HCT116 (cell line): Measurements from ENCODE around the gene HFE. TPM values are rescaled to one million over a fixed set of nuclear protein-coding genes. Genes with fewer than 3 reads are reported as not detected.

Experiments
- ATAC-seq: fragments of 200-7000 bp; cut with Tn5 transposase; 2 replicates; pipeline ENCODE4 v1.9.1; 2020; ENCODE audit warnings: mild to moderate bottlenecking, moderate library complexity
- BruUV-seq: library from RNA; stranded (reverse); fragments of 400-500 nt; replicated peaks from 2 replicates; lab custom pipeline; 2021; lab: Mats Ljungman, UMichigan
- CTCF ChIA-PET: fragments of 300-600 bp; sonication (Branson Sonifier 250); formaldehyde crosslinking; loops from one replicate; lab custom pipeline; 2021; ENCODE audit warnings: antibody characterized with exemption; lab: Charles Lee
- POLR2A ChIA-PET: fragments of 300-600, 350-600 bp; sonication (Branson Sonifier 250); formaldehyde crosslinking; loops from one replicate; lab custom pipeline; 2021; ENCODE audit warnings: antibody characterized with exemption; lab: Charles Lee
- RAD21 ChIA-PET, 2 experiments: fragments of 300-600 bp; sonication (Branson Sonifier 250); formaldehyde crosslinking; loops; one replicate each; lab custom pipeline; 2023; ENCODE audit warnings: low total read pairs in 2 of 2; ENCODE audit not compliant: uncharacterized antibody in 2 of 2, unreplicated experiment in 2 of 2, low non-redundant PET in 1 of 2; lab: Charles Lee
- DNase-seq: peaks from one replicate; pipeline ENCODE4 v3.0.0-alpha.2; 2010; ENCODE audit warnings: low read depth, low spot score
- H2AFZ ChIP-seq: fragments of 200-600 bp; shearing (Covaris generic), sonication (generic); 2 replicates; pipeline ENCODE4 v1.6.1; 2017; ENCODE audit warnings: low read depth, mixed run types, mixed read lengths, antibody characterized with exemption, low read length; ENCODE audit not compliant: poor library complexity, severe bottlenecking
- H3K27ac ChIP-seq: 2 replicates; pipeline ENCODE4 v1.5.1; 2012; ENCODE audit warnings: low read depth, low read length
- H3K27me3 ChIP-seq: fragments of 200-600 bp; sonication (generic); 2 replicates; pipeline ENCODE4 v1.6.1; 2016; ENCODE audit warnings: mixed run types, low read length, mixed read lengths; ENCODE audit not compliant: insufficient read depth
- H3K36me3 ChIP-seq, 2 experiments: fragments of 200-500 bp in 1 of 2; fragments of 200-600 bp in 1 of 2; sonication (Bioruptor generic) in 1 of 2; sonication (generic) in 1 of 2; 2 replicates each; pipeline versions ENCODE4 v1.5.1 to v1.6.1; 2014 to 2016; ENCODE audit warnings: low read length in 2 of 2, inconsistent platforms in 1 of 2, mixed read lengths in 1 of 2, mixed run types in 1 of 2; ENCODE audit not compliant: insufficient read depth in 2 of 2, control insufficient read depth in 1 of 2
- H3K4me1 ChIP-seq, 2 experiments: fragments of 200-600 bp in 1 of 2; sonication (generic) in 1 of 2; 2 replicates each; pipeline versions ENCODE4 v1.5.1 to v1.6.1; 2012 to 2017; ENCODE audit warnings: low read length in 2 of 2, inconsistent platforms in 1 of 2, mild to moderate bottlenecking in 1 of 2, mixed read lengths in 1 of 2, mixed run types in 1 of 2, moderate library complexity in 1 of 2; ENCODE audit not compliant: insufficient read depth in 2 of 2, control insufficient read depth in 1 of 2
- H3K4me2 ChIP-seq: fragments of 200-600 bp; sonication (generic); 2 replicates; pipeline ENCODE4 v1.6.1; 2017; ENCODE audit warnings: mixed run types, low read length, mixed read lengths
- H3K4me3 ChIP-seq, 2 experiments: fragments of 200-600 bp in 1 of 2; sonication (generic) in 1 of 2; replicated peaks in 1 of 2; 2 replicates each; pipeline ENCODE4 v1.5.1; 2011 to 2016; ENCODE audit warnings: low read length in 2 of 2, control low read depth in 1 of 2, low read depth in 1 of 2, mild to moderate bottlenecking in 1 of 2, mixed read lengths in 1 of 2, mixed run types in 1 of 2
- H3K79me2 ChIP-seq: fragments of 200-600 bp; sonication (generic); 2 replicates; pipeline ENCODE4 v1.6.1; 2017; ENCODE audit warnings: mild to moderate bottlenecking, mixed run types, low read length, moderate library complexity, mixed read lengths; ENCODE audit not compliant: insufficient read depth
- H3K9ac ChIP-seq: fragments of 200-600 bp; sonication (generic); 2 replicates; pipeline ENCODE4 v1.6.1; 2016; ENCODE audit warnings: low read length, mixed read lengths
- H3K9me2 ChIP-seq: fragments of 200-600 bp; sonication (generic), shearing (Covaris generic); 2 replicates; pipeline ENCODE4 v1.6.1; 2017; ENCODE audit warnings: mixed run types, mild to moderate bottlenecking, moderate library complexity; ENCODE audit not compliant: insufficient read depth
- H3K9me3 ChIP-seq, 2 experiments: fragments of 200-500 bp in 1 of 2; fragments of 200-600 bp in 1 of 2; sonication (Bioruptor generic) in 1 of 2; sonication (generic) in 1 of 2; 2 replicates each; pipeline ENCODE4 v1.6.1; 2014 to 2017; ENCODE audit warnings: low read length in 2 of 2, mixed read lengths in 2 of 2, inconsistent platforms in 1 of 2, low read depth in 1 of 2, mild to moderate bottlenecking in 1 of 2, mixed run types in 1 of 2, moderate library complexity in 1 of 2; ENCODE audit not compliant: control insufficient read depth in 1 of 2, insufficient read depth in 1 of 2
- H4K20me1 ChIP-seq: fragments of 200-600 bp; sonication (generic), shearing (Covaris generic); 2 replicates; pipeline ENCODE4 v1.6.1; 2017; ENCODE audit warnings: mixed run types, mild to moderate bottlenecking, moderate library complexity; ENCODE audit not compliant: insufficient read depth
- CEBPB ChIP-seq: IDR thresholded peaks from 2 replicates; pipeline ENCODE4 v1.6.1; 2012; ENCODE audit warnings: low read depth
- EGR1 ChIP-seq: IDR thresholded peaks from 2 replicates; pipeline ENCODE4 v1.6.1; 2012; ENCODE audit warnings: low read depth
- ELF1 ChIP-seq: IDR thresholded peaks from 2 replicates; pipeline ENCODE4 v1.6.1; 2012; ENCODE audit warnings: low read depth, borderline replicate concordance
- EZH2 ChIP-seq: fragments of 200-600 bp; sonication (generic); IDR thresholded peaks from 2 replicates; pipeline ENCODE4 v1.6.1; 2017; ENCODE audit warnings: antibody characterized with exemption, mixed run types
- JUND ChIP-seq: IDR thresholded peaks from 2 replicates; pipeline ENCODE4 v1.6.1; 2012
- MAX ChIP-seq: IDR thresholded peaks from 2 replicates; pipeline ENCODE4 v1.6.1; 2012
- POLR2A ChIP-seq: IDR thresholded peaks from 2 replicates; pipeline ENCODE4 v1.7.0; 2011; ENCODE audit warnings: borderline replicate concordance; ENCODE audit not compliant: insufficient read depth, insufficient read length; ENCODE audit errors: extremely low read depth
- POLR2AphosphoS5 ChIP-seq: IDR thresholded peaks from 2 replicates; pipeline ENCODE4 v1.6.1; 2011; ENCODE audit warnings: mild to moderate bottlenecking, low read depth, low read length, moderate library complexity
- RAD21 ChIP-seq: IDR thresholded peaks from 2 replicates; pipeline ENCODE4 v1.6.1; 2012; ENCODE audit warnings: low read depth, mild to moderate bottlenecking
- REST ChIP-seq: IDR thresholded peaks from 2 replicates; pipeline ENCODE4 v1.6.1; 2012; ENCODE audit warnings: low read depth
- SP1 ChIP-seq: IDR thresholded peaks from 2 replicates; pipeline ENCODE4 v1.6.1; 2012; ENCODE audit warnings: low read depth
- SRF ChIP-seq: IDR thresholded peaks from 2 replicates; pipeline ENCODE4 v1.6.1; 2012; ENCODE audit warnings: low read depth
- YY1 ChIP-seq: IDR thresholded peaks from 2 replicates; pipeline ENCODE4 v1.6.1; 2011; ENCODE audit warnings: low read length, low read depth, moderate library complexity, mild to moderate bottlenecking; ENCODE audit not compliant: insufficient replicate concordance; ENCODE audit errors: extremely low read depth
- ZBTB33 ChIP-seq: IDR thresholded peaks from 2 replicates; pipeline ENCODE4 v1.6.1; 2011; ENCODE audit warnings: mild to moderate bottlenecking, low read length, moderate library complexity; ENCODE audit not compliant: insufficient replicate concordance; ENCODE audit errors: extremely low read depth
- ZFX ChIP-seq: fragments of 450-650 bp; IDR thresholded peaks from 2 replicates; pipeline ENCODE4 v1.6.1; 2017
- ZNF274 ChIP-seq: fragments of 200-500 bp; sonication (Bioruptor generic); IDR thresholded peaks from 2 replicates; pipeline ENCODE4 v1.6.1; 2014; ENCODE audit warnings: mild to moderate bottlenecking, low read depth, low read length, inconsistent platforms
- intact Hi-C: fragments of 100-400 bp; cut with micrococcal nuclease; formaldehyde crosslinking; loops from 2 replicates; pipeline ENCODE4 v1.10.0; 2022
- total RNA-seq: library from RNA; stranded (reverse); gene quantifications from one replicate; pipeline ENCODE4 v1.2.1, GENCODE V29; 2021; ENCODE audit not compliant: unreplicated experiment
- TF ChIP-seq, protein P1 (sequence below): IDR thresholded peaks from 2 replicates; pipeline ENCODE4 v1.6.1; 2012

The HFE gene
- total RNA-seq, 1 experiment from 2014 or later, result 9.8 TPM

GRCh38 chr6:26122005-26122388 is 34.8 kb downstream of the HFE start:
- Histone ChIP-seq H3K79me2 (peaks cover 22% of the 10 kb centered on the region), H3K27me3 (no peaks in the 10 kb centered on the region), H3K36me3 (no peaks in the 10 kb centered on the region; a peak in 1 of 4 replicates), H3K9me3 (no peaks in the 10 kb centered on the region), H3K27ac (peak overlapping the region; percentile 99), H3K4me2 (peak overlapping the region; percentile 82), H2AFZ (no peak overlapping the region), H3K4me3 (peak overlapping the region in 1 of 2 experiments; percentile 70; a peak in 1 of 4 replicates), H3K9me2 (no peaks in the 10 kb centered on the region)
- intact Hi-C loops, result loop anchor here (1.0 to 2.0 kb wide), 2 partner anchors 19 to 95 kb away; a partner anchor contains a TSS
- CTCF ChIA-PET, result no interaction called here
- BruUV-seq, result no TSS peak
- ATAC-seq (no peak), DNase-seq (no peak)
- TF ChIP-seq EZH2, result no peak
- TF ChIP-seq CEBPB, result no peak
- no peak for TF ChIP-seq EGR1
- no peak for TF ChIP-seq SP1
- TF ChIP-seq ZFX, result no peak
- no peak for TF ChIP-seq JUND
- TF ChIP-seq POLR2A, result no peak
- no peak for TF ChIP-seq MAX
- TF ChIP-seq ELF1, result no peak
- TF ChIP-seq REST, result no peak
- no peak for TF ChIP-seq YY1
- no peak for TF ChIP-seq RAD21
- no peak for TF ChIP-seq ZBTB33
- no peak for TF ChIP-seq POLR2AphosphoS5
- no peak for TF ChIP-seq SRF
- TF ChIP-seq ZNF274, result no peak
- TF ChIP-seq, protein P1, sequence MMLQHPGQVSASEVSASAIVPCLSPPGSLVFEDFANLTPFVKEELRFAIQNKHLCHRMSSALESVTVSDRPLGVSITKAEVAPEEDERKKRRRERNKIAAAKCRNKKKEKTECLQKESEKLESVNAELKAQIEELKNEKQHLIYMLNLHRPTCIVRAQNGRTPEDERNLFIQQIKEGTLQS, result no peak
- TF ChIP-seq, all 23 proteins: peak for 0
- peak overlapping the region; percentile 94 for H3K9ac ChIP-seq
- peaks cover 47 to 68% of the 10 kb centered on the region in 2 experiments for H3K4me1 ChIP-seq
- POLR2A ChIA-PET, result interaction anchor here (5.5 kb wide), 1 partner anchor 18 kb away, joined by 104 read pairs; a partner anchor contains a TSS
- H4K20me1 ChIP-seq, result no peaks in the 10 kb centered on the region
- RAD21 ChIA-PET, result no interaction called here
